ENCODE data around the gene TMEM120B.
"Not testable (repeated sequence)": the region's sequence is repeated elsewhere in the genome, so short reads cannot be mapped to it uniquely, and the experiment has no call there.

Gene TMEM120B

GRCh38 chr12:121693155-121693687 lies 19.3 kb upstream of the TMEM120B start:
- DNase-seq (ENCODE audit: low spot score), result no peak
- TF ChIP-seq CTCF (IDR thresholded peaks at IDR 0.05; ENCODE audit: borderline replicate concordance, control extremely low read depth, extremely low read depth, insufficient read depth, missing control alignments), result no peak
- in situ Hi-C loops (cut with MboI; ENCODE audit: low sequenced_read_pairs, unreplicated experiment), result no loop called here

- DNase-seq (ENCODE audit: low spot score), result peak; percentile 74
- in situ Hi-C loops (cut with MboI; ENCODE audit: low sequenced_read_pairs, unreplicated experiment), result no loop called here
These were observed 15.4 kb upstream of the TMEM120B start for GRCh38 chr12:121697093-121697698.

GRCh38 chr12:121697861-121698260 lies 14.7 kb upstream of the TMEM120B start:
- in situ Hi-C loops (cut with MboI; ENCODE audit: low sequenced_read_pairs, unreplicated experiment); DNase-seq (ENCODE audit: low spot score): not testable (repeated sequence)

More at GRCh38 chr12:121697093-121697698, 15.4 kb upstream of the TMEM120B start:
- TF ChIP-seq CTCF (IDR thresholded peaks at IDR 0.05; ENCODE audit: borderline replicate concordance, control extremely low read depth, extremely low read depth, insufficient read depth, missing control alignments), result peak; percentile 54

GRCh38 chr12:121701667-121702277 lies 10.8 kb upstream of the TMEM120B start:
- in situ Hi-C loops (cut with MboI; ENCODE audit: low sequenced_read_pairs, unreplicated experiment), result loop anchor here (5.0 kb wide), 1 partner anchor 66 kb away; no protein-coding TSS in a partner anchor
- no peak for TF ChIP-seq CTCF (IDR thresholded peaks at IDR 0.05; ENCODE audit: borderline replicate concordance, control extremely low read depth, extremely low read depth, insufficient read depth, missing control alignments)

GRCh38 chr12:121702944-121703343 lies 9.6 kb upstream of the TMEM120B start:
- no peak for TF ChIP-seq CTCF (IDR thresholded peaks at IDR 0.05; ENCODE audit: borderline replicate concordance, control extremely low read depth, extremely low read depth, insufficient read depth, missing control alignments)
- in situ Hi-C loops (cut with MboI; ENCODE audit: low sequenced_read_pairs, unreplicated experiment), result loop anchor here (5.0 kb wide), 1 partner anchor 64 kb away; no protein-coding TSS in a partner anchor
- no peak for DNase-seq (ENCODE audit: low spot score)

More at GRCh38 chr12:121701667-121702277, 10.8 kb upstream of the TMEM120B start:
- DNase-seq (ENCODE audit: low spot score), result no peak

- no peak for TF ChIP-seq CTCF (IDR thresholded peaks at IDR 0.05; ENCODE audit: borderline replicate concordance, control extremely low read depth, extremely low read depth, insufficient read depth, missing control alignments)
- DNase-seq (ENCODE audit: low spot score), result no peak
- in situ Hi-C loops (cut with MboI; ENCODE audit: low sequenced_read_pairs, unreplicated experiment), result no loop called here
These were observed 7.0 kb upstream of the TMEM120B start for GRCh38 chr12:121705514-121705913.

Data from GM13976 (cell line).